HG02678 (cell line): Measurements from ENCODE around the gene ESYT2.

Experiments used
- ATAC-seq: cut with Tn5 transposase; IDR thresholded peaks from one replicate; pipeline ENCODE4 v1.9.1; 2021; ENCODE audit warnings: mild to moderate bottlenecking, moderate library complexity; ENCODE audit not compliant: unreplicated experiment

ESYT2 gene

DNA sequence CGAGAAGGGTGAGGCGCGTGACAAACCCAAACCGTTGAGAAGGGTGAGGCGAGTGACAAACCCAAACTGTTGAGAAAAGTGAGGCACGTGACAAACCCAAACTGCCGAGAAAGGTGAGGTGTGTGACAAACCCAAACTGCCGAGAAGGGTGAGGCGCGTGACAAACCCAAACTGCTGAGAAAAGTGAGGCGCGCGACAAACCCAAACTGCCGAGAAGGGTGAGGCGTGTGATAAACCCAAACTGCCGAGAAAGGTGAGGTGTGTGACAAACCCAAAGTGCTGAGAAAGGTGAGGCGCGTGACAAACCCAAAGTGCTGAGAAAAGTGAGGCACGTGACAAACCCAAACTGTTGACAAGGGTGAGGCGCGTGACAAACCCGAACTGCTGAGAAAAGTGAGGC, 25.0 kb downstream of the ESYT2 start:
- no peak for ATAC-seq

- no peak for ATAC-seq
These were observed 25.8 kb downstream of the ESYT2 start for GRCh38 chr7:158803367-158803969.

GRCh38 chr7:158802535-158803366, 26.6 kb downstream of the ESYT2 start:
- ATAC-seq: no peak

DNA sequence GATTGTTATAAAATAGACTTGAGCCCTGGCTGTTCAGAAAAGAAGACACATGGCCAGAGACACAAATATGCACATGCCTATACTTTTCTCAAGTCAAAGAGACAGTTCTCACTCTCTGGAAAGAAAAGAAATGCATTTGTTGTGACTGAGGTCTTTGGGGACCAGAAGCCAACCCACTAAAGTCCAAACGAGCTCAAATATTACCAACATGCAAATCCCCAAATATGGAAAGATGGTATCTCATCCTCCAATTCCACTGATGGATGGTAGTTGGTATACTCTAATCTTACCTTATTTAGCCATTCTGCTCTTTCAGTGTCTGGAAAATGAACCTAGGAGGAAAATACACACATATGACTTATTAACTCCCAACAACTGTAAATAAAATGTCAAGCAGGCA, 30.6 kb downstream of the ESYT2 start:
- ATAC-seq: no peak

- ATAC-seq: no peak
These were observed 32.6 kb downstream of the ESYT2 start for GRCh38 chr7:158796667-158797066.

- no peak for ATAC-seq
These were observed 34.0 kb downstream of the ESYT2 start for GRCh38 chr7:158795272-158795671.

GRCh38 chr7:158791107-158791506, 38.2 kb downstream of the ESYT2 start:
- ATAC-seq: no peak

GRCh38 chr7:158789842-158790241, 39.5 kb downstream of the ESYT2 start:
- ATAC-seq: no peak

GRCh38 chr7:158786898-158787297, 42.4 kb downstream of the ESYT2 start:
- no peak for ATAC-seq

DNA sequence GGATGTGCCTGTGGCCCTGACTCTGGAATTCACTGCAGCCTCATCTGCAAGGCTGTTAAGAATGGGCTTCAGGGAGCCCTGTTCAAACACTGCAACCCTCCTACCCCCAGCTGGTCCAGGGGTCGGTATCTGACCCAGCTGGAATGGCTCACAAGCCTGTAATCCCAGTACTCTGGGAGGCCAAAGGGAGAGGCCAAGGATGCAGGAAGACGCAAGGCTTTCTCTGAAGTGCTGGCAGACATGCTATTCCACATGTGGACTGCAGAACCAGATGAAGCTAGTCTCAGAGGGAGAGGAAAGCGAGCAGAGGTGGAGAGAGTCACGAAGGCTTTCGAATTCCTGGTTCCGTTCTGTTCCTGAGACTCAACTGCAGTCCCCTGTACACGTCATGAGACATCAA, 45.0 kb downstream of the ESYT2 start:
- no peak for ATAC-seq

- ATAC-seq: no peak
These were observed 45.7 kb downstream of the ESYT2 start for GRCh38 chr7:158783595-158783994.

DNA sequence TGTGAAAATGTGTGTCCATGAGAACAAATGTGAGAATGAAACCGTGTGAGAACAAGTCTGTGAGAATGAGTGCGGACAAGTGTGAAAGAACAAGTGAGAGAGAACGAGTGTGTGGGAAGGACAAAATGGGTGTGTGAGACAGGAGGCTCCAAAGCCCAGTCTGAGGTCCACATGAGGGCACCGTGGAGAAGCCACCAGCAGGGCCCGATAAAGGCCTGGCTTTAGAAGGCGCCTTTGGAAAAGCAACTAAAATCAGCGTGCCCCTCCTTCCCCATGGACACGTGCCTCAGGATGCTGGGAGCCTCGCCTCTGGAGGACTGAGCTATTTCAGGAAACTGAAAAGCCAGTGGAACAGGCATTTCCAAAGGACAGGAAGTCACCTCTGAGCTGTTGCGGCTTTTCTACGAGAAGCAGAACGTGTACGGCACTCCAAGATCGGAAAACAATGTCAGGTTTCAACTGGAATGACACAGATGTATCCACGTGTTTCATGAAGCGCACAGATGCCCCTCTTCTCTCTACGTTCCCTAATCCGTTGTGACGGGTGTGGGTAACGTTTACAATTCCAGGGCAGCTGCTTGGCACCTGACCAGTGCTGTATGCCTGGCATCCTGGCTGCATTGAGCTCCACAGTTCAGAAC, 46.4 kb downstream of the ESYT2 start:
- ATAC-seq: no peak

DNA sequence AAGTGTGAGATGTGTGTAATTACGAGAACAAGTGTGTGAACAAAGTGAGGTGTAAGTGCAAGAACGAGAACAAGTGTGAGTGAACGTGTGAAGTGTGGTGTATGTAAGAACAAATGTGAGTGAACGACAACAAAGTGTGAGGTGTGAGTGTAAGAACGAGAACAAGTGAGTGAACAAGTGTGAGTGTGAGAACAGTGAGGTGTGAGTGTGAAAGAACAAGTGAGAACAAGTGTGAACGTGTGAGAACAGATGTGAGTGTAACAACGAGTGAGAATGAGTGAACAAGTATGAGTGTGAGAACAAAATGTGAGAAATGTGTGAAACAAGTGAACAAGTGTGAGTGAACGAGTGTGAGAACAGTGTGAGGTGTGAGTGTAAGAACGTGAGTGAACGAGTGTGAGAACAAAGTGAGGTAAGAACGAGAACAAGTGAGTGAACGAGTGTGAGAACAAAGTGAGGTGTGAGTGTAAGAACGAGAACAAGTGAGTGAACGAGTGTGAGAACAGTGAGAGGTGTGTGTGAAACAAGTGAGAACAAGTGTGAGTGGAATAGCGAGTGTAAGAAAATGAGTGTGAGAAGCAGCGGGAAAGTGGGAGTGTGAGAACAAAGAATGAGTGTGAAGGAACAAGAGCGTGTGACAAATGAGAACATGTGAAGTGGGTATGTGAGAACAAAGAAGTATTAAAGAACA, 47.2 kb downstream of the ESYT2 start:
- ATAC-seq: no peak

DNA sequence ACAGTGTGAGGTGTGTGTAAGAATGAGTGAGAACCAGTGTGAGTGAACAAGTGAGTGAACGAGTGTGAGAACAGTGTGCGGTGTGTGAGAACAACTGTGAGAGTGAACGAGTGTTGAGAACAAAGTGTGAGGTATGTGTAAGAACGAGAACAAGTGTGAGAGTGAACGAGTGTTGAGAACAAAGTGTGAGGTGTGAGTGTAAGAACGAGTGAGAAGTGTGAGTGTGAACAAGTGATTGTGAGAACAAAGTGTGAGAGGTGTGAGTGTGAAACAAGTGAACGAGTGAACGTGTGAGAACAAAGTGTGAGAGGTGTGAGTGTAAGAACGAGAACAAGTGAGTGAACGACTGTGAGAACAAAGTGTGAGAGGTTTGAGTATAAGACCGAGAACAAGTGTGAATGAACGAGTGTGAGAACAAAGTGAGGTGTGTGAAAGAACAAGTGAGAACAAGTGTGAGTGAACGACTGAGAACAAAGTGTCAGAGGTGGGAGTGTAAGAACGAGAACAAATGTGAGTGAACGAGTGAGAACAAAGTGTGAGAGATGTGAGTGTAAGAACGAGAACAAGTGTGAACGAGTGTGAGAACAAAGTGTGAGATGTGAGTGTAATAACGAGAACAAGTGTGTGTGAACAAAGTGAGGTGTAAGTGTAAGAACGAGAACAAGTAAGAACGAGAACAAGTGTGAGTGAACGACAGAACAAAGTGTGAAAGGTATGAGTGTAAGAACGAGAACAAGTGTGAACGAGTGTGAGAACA, 47.9 kb downstream of the ESYT2 start:
- no peak for ATAC-seq

GRCh38 chr7:158779061-158780000, 50.0 kb downstream of the ESYT2 start:
- ATAC-seq: no peak

DNA sequence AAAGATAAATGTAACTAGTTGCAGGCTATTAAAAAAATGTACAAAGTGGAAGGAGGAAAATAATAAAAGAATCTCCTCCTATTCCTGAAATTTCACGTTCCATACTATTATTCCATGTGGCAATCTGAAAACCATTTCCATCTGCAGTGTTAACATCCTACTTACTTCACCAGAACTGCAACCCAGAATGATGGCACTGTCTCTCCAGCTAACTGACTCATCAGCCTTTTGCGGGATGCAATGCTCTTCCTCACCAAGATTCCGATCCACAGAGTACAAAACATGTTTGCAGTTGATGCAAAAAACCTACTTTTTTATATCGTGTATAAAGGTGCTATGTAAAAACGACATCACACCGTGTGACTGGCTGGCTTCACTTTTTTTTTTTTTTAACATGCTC, 50.8 kb downstream of the ESYT2 start:
- no peak for ATAC-seq

DNA sequence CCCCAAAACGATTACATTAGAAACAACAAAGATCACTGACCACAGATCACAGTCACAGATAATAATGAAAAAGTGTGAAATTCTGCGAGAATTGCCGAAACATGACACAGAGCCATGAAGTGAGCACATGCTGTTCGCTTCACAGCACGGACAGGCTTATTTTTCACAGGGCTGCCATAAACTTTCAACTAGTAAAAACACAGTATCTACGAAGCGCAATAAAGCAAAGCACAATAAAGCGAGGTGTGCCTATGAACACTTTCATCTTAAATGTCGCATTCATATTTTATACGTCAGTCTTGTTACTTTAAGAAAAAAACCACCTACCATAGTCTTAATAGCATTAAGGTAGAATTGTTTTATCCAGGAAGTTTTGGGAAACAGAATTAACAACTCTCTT, 51.5 kb downstream of the ESYT2 start:
- ATAC-seq: no peak

DNA sequence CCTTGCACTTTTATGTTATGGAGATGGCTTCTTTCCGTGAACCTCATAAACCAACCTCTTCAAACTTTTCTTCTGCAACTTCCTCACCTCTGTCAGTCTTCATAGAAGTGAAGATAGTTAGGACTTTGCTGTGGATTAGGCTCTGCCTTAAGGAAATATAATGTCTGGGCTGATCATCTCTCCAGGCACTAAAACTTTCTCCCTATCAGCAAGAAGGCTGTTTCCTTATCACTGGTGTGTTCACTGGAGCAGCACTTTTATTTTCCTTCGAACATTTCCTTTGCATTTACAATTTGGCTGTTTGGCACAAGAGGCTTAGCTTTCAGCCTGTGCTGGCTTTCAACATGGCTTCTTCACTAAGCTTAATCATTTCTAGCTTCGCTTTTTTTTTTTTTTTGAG, 52.8 kb downstream of the ESYT2 start:
- no peak for ATAC-seq

DNA sequence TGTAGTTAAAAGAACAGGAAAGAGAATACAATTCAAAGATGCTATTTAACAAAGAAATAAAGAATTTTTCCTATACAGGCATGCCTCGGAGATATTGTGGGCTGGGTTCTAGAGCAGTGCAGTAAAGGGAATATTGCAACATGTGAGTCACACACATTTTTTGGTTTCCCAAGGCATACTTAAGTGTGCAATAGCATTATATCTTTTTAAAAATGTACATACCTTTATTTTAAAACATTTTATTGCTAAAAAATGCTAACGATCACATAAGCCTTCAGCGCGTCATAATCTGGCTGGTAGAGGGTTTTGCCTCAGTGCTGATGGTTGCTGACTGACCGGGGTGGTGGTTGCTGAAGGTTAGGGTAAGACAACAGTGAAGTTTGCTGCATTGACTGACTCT, 54.4 kb downstream of the ESYT2 start:
- ATAC-seq: no peak

GRCh38 chr7:158772916-158773315, 56.4 kb downstream of the ESYT2 start:
- ATAC-seq: no peak
